Esophagus muscularis mucosa (tissue), 3 donors: ENCODE measurements around the gene SEPTIN5.

ENCODE experiments used
- POLR2A ChIP-seq: fragments of 450-650 bp; IDR thresholded peaks from one replicate; pipeline ENCODE4 v1.6.1; 2017; ENCODE audit warnings: antibody characterized with exemption, moderate library complexity, mild to moderate bottlenecking, low read depth
- TF ChIP-seq, protein P1 (sequence below), 3 experiments: fragments of 200-600 bp in 2 of 3; fragments of 450-650 bp in 1 of 3; sonication (generic) in 2 of 3; IDR thresholded peaks; one replicate each; pipeline ENCODE4 v1.5.1; 2017 to 2019; ENCODE audit warnings: antibody characterized with exemption in 3 of 3, mild to moderate bottlenecking in 2 of 3, moderate library complexity in 1 of 3

DNA sequence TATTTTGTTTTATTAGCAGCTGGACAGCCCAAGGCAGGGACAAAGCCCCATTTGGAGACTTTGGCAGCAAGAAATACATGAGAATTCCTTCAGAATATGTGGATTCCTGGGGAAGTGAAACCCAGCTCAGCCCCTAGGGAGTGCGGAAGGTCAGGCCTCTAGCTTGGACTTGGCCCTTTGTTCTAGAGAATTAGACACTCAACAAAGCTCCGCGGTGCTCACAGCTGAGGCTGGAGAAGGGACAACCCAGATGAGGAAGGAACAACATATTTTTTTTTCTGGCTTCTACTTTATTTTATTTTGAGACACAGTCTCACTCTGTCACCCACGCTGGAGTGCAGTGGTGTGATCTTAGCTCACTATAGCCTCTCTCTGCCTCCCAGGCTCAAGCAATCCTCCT is 44.7 kb upstream of the SEPTIN5 start:
- TF ChIP-seq, protein P1, sequence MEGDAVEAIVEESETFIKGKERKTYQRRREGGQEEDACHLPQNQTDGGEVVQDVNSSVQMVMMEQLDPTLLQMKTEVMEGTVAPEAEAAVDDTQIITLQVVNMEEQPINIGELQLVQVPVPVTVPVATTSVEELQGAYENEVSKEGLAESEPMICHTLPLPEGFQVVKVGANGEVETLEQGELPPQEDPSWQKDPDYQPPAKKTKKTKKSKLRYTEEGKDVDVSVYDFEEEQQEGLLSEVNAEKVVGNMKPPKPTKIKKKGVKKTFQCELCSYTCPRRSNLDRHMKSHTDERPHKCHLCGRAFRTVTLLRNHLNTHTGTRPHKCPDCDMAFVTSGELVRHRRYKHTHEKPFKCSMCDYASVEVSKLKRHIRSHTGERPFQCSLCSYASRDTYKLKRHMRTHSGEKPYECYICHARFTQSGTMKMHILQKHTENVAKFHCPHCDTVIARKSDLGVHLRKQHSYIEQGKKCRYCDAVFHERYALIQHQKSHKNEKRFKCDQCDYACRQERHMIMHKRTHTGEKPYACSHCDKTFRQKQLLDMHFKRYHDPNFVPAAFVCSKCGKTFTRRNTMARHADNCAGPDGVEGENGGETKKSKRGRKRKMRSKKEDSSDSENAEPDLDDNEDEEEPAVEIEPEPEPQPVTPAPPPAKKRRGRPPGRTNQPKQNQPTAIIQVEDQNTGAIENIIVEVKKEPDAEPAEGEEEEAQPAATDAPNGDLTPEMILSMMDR (IDR thresholded peaks at IDR 0.05) = no peak
- no peak for TF ChIP-seq POLR2A
